GM18868 (cell line): Measurements from ENCODE around the gene SHLD2.
"Not testable (repeated sequence)": the region's sequence is repeated elsewhere in the genome, so short reads cannot be mapped to it uniquely, and the experiment has no call there.

Source experiments
- ATAC-seq: cut with Tn5 transposase; IDR thresholded peaks from one replicate; pipeline ENCODE4 v1.9.1; 2021; ENCODE audit warnings: mild to moderate bottlenecking, moderate library complexity; ENCODE audit not compliant: unreplicated experiment

SHLD2 gene

DNA sequence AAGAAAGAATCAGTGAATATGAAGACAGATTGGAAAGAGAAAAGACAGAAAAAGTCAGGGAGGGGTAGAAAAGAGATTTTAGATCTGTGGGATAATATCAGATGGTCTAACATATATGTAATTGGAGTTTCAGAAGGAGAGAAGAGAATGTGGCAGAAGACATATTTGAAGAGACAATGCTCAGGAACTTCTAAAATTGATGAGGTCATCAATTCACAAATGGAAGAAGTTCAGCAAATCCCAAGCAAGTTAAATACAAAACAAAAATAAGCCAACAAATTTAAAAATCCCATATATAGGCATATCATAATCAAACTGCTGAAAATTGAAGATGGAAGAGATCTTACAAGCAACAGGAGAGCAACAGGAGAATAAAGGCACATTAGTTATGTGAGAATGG lies 42.5 kb downstream of the SHLD2 start:
- ATAC-seq = not testable (repeated sequence)

- not testable (repeated sequence) for ATAC-seq
These were observed 47.5 kb downstream of the SHLD2 start for GRCh38 chr10:87142230-87143108.

DNA sequence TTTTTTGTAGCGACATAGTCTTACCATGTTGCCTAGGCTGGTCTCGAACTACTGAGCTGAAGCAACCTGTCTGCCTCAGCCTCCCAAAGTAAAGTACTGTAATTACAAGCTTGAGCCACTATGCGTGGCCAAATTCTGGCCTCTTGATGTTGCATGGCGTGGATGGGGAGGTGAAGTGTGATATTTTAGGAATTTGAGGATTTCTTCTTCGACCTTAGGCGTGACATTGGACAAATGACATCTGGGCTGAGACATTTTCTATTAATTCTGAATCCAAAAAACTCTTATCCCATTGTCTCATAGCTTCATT lies 48.1 kb downstream of the SHLD2 start:
- ATAC-seq = not testable (repeated sequence)

- ATAC-seq = not testable (repeated sequence)
These were observed 50.6 kb downstream of the SHLD2 start for GRCh38 chr10:87145598-87145997.

DNA sequence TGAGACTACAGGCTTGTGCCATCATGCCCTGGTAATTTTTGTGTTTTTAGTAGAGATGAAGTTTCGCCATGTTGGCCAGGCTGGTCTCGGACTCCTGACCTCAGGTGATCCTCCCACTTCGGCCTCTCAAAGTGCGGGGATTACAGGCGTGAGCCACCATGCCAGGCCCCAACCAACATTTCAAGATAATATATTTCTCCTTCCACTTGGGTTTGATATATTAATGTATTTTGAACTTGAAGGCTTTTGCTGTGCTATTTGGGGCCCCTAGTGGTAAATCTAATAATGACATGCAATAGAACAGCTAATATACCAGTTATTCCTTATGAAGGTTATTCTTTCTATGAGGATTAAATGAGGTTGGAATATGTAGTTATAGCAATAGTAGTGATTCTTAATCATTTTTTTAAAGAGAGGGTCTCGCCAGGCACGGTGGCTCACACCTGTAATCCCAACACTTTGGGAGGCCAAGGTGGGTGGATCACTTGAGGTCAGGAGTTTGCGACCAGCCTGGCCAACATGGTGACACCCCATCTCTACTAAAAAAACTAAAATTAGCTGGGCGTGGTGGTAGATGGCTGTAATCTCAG lies 54.1 kb downstream of the SHLD2 start:
- not testable (repeated sequence) for ATAC-seq

- ATAC-seq = not testable (repeated sequence)
These were observed 56.5 kb downstream of the SHLD2 start for GRCh38 chr10:87151516-87151915.

GRCh38 chr10:87156841-87157240 lies 61.8 kb downstream of the SHLD2 start:
- ATAC-seq = not testable (repeated sequence)

DNA sequence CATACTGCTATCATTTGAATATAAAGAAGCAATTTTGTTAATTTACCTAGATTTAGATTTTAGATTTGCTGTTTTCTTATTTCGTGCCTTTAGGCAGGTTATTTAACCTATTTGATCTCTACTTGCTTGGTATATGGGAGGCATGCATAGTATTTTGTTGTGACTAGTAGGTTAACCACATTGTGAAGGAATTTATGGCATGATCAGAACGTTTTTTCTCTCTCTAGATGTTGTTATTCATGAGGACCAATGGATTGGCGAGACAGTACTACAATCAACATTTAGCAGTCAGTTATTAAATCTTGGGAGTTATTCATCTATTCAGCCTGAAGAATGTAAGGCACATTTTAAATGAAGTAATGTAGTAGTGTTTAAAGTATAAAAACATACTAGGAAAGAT lies 62.8 kb downstream of the SHLD2 start:
- not testable (repeated sequence) for ATAC-seq

DNA sequence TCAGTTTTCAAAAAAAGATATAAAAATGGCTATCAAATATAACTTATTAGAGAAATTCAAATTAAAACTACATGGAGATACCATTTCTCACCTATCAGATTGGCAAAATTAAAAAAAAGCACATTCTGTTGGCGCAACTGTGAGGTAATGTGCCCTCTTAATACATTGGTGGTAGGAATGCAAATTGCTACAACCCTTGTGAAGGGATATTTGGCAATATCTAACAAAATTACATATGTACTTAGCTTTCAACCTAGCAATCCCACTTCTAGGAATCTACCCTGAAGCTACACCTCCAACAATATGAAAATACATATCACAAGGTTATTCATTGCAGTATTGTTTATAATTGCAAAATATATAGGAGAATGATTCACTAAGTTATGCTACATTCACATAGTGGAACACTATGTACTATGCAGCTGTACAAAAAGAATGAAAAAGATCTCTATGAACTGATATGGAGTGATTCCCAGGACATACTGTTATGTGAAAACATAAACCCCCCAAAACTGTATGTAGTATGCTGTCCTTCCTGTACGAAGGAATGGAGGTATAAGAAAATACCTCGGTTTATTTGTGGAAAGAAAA lies 67.8 kb downstream of the SHLD2 start:
- not testable (repeated sequence) for ATAC-seq

DNA sequence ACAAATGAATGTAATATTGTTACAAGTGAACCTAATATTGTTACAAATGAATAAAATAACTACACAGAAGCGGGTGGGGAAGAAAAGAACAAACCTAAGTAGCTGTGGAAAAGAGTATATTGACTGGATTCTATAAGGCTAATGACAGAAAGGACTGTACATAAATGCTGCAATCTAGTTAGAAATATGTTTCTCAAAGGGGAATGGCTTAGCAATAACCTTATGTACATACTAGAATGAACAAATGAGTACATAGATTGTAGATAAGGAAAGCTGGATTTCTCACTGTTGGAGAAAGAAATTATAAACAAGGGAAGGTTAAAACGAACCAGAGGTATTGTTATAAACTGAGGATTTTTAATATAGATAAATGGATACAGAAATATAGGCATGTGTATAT lies 68.4 kb downstream of the SHLD2 start:
- ATAC-seq = not testable (repeated sequence)

DNA sequence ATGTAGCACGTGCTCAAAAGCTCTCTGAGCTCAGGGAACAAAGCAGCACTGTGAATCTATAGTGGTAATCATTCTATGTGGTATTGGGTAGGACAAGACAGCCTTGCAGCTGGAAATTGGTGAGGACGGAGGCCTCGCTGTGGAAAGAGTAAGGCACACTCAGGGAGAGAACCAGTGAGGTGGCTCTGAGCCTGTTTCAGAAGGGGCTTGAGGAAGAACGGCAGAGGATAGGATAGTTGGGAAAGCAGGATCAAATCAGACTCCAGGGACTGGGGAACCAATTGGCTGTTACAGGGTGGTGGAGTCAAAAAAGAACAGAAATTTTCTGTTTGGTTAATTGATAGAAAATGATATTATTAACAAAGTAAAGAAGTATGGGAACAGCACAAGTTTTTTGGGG lies 74.9 kb downstream of the SHLD2 start:
- ATAC-seq = not testable (repeated sequence)

DNA sequence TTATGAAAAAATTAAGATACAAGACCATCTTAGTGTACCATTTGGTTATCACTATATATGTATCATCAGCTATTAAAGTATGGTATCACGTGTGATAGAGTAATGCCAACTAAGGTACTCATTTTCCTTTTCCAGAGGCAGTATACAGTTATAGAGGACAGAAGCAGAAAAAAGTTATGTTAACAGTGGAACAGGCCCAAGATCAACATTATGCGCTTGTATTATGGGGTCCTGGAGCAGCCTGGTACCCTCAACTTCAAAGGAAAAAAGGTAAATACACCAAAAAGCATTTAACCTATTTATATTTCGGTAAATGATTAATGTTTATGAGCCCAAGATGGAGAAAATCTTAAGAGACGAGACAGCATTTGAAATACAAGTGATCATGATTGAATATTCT lies 75.7 kb downstream of the SHLD2 start:
- not testable (repeated sequence) for ATAC-seq

- ATAC-seq = not testable (repeated sequence)
These were observed 76.7 kb downstream of the SHLD2 start for GRCh38 chr10:87171670-87172069.

DNA sequence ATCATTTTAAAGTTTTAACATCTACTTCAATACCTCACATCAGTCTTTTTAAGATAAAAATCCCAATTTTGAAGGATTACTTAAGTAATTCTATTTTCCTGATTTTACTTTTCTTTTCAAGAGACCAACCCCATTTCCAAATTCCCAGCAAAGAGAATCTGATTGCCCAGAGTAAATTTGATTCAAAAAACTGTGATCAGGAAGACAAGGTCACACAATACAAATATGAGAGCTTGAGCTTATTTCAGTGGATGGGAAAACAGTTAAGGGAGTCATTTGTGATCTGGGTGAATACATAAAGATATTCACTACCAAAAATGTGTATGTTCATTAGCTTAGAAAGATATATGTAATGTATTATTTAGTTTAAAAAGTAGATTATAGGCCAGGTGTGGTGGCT lies 77.2 kb downstream of the SHLD2 start:
- not testable (repeated sequence) for ATAC-seq

DNA sequence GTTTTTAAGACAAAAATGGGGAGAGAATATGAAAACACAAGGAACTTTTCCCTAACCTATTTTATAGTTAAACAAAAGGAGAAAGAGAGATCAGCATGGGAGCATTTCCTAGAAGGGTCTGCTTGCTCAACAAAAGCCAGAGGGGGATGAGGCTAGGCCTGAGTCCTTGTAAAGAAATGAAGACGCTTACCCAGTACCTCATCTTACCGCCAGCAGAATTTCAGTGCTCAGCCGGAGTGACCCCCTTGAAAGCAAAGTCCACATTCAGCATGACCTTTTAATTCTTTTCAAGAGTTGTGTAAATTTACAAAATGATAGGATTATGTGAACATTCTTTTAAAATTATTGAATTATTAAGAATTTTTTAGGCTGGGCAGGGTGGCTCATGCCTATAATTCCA lies 82.6 kb downstream of the SHLD2 start:
- ATAC-seq = not testable (repeated sequence)

DNA sequence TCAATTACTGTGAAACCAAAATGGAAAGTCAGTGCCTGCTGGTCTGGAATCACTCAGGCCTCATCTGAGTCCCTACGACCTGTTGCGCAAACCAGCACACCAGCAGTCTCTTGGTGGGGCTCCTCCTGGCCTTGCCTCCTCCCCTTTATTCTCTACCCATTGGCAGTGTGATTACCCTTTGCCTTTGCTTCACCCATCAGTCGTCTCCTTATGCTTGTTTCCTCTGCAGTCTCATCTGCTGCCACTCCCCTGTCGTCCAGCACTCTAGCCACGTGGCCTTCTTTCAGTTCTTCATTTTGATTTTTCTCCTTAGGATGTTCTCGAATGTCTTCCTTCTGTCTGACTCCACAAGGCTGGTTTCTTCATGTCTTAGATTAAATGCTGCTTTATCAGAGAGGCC lies 89.4 kb downstream of the SHLD2 start:
- ATAC-seq = not testable (repeated sequence)

DNA sequence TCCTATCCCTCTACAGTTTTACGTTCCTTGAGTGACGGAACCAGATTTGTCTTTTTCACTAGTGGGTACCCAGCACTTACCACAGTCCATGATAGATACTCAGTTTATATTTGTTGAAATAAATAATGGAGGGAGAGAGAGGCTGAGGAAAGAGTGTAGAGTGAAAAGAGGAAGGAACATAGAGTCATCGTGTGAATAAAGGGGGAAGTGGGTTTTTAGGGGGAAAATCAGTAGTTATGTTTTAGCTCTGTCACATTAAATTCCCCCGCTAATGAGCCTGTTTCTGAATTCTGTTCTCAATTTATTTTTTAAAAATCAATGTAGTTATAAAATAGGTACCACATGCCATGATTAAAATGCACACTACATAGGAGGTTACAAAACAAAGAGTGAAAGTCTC lies 91.0 kb downstream of the SHLD2 start:
- ATAC-seq = not testable (repeated sequence)

DNA sequence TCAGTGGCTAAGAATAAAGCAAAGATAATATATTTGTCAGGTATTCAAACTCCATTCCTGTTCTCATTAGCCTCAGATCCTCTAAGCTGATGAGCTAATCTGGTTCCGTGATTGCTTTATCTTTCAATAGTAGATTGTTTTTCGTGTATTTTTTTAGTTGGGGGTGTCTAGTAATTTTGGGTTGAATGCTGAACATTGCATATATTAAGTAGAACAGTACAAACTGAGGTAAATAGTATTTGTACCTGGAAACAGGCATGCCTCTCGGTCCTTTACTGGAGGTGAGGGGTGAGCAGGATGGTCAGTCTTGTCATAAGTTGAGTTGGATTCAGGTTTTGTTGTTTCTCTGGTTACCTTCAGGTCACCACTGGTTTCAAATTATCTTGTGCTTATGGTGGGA lies 92.6 kb downstream of the SHLD2 start:
- not testable (repeated sequence) for ATAC-seq

DNA sequence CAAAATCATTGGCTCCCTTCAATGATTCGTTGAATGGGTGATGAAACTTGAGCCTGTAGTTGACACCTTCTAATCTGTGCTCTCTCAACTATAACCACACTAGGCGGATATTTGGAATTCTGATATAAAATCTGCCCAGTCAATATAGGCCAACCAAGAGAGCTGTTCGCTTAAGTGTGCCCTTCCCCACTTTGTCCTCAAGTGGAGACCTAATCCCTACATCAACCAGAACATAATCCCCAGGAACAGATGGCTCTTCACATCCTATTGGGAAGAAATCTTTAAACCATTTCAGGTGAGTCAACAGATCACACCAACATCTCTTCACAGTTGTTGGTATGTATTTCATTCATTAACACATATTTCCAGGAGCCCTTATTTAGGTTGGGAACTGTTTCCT lies 96.8 kb downstream of the SHLD2 start:
- ATAC-seq = not testable (repeated sequence)

DNA sequence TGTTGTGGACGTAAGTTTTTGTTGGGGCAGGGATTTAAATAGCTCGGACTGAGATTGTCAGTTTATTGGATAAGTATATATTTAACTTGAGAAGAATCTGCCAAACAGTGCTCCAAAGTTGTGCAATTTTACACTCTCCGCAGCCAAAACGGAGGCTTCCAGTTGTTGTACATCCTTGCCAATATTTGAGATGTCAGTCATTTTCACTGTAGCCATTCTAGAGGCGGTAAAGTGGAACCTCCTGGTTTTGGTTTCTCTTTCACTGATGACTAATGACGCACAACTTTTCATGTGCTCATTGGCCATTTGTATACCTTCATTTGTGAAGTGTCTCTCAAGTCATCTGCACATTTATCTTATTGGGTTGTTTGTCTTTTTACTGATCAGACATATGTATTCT lies 105.9 kb downstream of the SHLD2 start:
- peak; percentile 61 for ATAC-seq

DNA sequence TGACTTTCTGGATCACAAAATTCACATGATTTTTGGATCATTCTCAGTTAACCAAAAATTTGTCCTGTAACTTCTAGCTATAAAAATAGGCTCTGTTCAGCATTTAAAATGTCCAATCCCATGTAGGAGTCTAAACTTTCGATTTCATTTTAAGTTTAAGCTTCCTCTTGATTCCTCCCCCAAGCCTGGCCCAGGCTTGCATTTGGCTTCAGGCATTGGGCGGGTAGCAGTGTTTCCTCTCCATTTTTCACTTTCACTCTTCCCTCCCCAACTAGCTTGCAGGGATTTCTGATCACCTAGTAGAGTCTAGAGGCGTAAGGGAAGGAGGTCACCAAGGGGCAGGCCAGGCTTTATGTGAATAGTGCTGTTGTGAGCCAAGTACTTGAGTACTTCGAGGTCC lies 109.8 kb downstream of the SHLD2 start:
- ATAC-seq = not testable (repeated sequence)

DNA sequence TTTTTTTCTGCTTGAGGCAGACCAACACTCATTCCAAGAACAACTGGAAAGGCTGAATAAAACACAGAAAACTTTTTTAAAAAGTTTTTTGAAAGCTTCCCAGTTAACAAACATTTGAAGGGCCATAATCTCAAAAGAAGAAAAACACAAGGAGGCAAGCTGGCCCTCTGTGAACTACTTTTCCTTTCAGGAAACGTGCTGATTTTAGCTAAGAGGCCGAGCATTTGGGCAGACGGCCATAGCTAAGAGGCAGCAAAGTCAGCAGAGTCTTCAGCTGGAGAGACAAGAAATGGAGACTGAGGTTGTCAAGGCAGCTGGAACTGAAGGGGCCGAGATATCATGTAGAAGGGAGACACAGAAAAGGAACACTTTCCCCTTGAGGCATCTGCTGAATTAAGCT lies 111.9 kb downstream of the SHLD2 start:
- ATAC-seq = not testable (repeated sequence)
